T-helper 22 cell (primary cell): ENCODE data around the gene SH3D21.

Experiments
- DNase-seq: peaks from one replicate; pipeline ENCODE4 v3.0.0-alpha.2; 2020; ENCODE audit warnings: low read depth

Gene SH3D21

DNA sequence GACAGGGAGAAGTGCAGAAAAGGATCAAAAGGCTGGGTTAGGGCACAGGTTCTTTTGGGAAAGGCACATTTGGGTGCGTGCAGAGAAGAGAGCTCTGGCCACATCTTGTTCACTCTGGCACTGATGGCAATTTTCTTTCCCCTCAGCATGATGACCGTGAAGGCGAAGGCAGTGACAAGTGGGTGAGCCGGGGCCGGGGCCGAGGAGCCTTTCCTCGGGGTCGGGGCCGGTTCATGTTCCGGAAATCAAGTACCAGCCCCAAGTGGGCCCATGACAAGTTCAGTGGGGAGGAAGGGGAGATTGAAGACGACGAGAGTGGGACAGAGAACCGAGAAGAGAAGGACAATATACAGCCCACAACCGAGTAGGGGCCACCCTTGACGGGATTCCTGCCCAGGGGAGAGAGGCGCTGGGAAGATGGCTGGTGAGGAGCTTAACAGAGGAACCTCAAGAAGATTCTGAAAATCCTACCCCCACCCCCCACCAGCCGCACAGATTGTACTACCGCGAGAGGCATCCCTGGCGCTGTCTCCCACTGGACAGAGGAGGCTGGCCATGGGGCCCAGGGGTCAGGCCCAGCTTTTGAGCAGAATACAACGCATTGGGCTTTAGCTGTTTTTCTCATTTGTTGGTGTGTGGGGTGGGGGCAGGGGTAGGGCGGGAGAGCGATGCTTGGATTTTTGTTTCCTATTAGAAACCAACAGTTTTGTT, 2.4 kb upstream of the SH3D21 start:
- DNase-seq = no peak

DNA sequence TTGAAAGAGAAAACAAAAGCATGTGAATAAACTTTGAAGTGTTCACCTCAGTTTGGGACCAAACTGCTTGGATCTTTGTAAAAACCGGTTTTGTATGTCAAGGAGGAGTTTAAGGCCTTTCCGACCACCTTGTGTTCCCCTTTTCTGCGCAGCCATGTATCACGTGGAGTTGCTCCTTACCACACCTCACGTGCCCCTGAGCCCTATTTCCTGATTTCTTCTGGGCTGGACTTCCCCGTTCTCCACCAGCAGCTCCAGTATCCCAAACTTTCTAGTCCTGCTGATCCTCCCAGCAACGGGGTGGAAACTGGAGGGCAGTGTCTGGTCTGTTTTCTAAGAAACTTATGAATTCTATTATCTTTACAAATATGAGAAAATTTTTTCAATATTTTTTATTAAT, 1.6 kb upstream of the SH3D21 start:
- no peak for DNase-seq

DNA sequence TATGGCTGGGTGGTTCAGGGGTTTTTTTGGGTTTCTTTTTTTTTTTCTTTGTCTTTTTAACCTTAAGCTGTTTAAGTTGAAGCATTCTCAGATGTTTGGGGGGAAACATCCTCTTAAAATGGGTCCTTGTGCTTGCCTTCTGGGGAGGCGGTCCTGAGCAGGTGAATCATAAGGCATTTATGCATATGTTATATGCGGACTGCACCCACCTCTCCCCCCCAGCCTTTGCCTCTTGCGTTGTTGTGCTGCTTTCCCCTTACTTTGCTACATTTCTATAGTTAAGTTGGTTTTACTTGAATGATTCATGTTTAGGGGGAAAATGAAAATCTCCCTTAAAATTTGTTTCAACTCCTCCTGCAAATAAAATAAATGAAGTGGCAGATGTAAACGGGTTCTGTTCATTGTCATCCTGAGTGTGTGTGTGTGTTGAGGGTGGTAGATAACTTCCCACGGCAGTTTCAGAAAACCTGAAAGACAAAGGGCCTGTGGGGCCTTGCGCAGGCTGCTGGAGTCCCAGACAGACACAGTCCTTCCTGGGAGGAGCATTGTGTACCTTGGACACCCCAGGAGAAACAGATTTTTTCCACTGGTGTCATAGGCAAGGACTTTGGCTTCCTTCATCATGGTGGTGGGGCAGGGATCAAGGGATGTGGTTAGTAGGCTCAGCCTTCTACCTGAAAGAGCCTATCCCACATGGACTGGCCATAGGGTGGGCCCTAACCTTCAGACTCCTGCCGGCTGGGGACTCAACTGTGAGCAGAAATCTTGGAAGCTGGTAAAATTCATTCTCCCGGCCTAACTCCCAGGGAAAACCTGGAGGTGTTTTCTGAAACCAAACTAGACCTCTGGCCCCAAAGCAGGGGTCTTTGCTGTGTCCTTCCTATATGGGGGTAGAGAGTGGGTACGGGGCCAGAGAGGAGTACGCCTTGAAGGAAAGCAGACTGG, 926 bp upstream of the SH3D21 start:
- DNase-seq = no peak

DNA sequence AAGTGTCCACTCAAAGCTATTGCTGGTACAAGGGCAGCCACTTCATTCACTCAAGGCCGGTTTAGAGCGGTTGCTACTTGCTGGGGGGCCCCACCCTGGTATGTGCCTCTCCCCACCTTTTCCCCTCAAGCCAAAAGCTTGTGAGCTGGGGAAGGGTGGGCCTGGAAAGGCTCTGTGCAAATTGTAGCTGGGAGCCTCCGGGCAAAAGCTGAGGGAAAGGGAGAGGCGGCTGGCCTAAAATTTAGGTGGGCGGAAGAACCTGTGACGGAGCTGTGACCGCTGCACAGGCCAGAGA, 306 bp upstream of the SH3D21 start:
- DNase-seq = no peak

DNA sequence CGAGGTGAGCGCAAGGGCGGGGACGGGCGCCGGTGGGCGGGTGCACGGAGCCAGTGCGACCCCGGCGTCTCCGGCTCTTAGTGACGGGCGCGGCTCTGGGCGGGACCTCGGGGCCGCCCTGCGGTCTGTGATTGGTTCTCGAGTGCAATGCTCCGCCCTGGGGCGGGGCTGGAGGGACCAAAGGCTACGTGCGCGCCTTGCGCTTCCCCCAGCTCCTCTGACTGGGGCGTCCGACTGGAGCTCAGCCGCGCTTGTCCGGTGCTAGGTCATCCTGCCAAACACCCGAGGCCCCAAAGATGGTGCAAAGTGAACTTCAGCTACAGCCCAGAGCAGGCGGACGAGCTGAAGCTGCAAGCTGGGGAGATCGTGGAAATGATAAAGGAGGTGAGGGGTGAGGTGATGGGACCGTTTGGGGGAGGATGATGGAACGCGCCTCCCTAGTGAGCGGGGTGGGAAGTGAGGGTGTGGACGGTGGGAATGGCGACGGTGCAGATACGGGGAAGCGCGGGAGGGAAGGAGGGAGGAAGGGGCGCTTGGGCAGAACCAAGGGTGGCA, 811 bp downstream of the SH3D21 start:
- DNase-seq = peak; percentile 84

DNA sequence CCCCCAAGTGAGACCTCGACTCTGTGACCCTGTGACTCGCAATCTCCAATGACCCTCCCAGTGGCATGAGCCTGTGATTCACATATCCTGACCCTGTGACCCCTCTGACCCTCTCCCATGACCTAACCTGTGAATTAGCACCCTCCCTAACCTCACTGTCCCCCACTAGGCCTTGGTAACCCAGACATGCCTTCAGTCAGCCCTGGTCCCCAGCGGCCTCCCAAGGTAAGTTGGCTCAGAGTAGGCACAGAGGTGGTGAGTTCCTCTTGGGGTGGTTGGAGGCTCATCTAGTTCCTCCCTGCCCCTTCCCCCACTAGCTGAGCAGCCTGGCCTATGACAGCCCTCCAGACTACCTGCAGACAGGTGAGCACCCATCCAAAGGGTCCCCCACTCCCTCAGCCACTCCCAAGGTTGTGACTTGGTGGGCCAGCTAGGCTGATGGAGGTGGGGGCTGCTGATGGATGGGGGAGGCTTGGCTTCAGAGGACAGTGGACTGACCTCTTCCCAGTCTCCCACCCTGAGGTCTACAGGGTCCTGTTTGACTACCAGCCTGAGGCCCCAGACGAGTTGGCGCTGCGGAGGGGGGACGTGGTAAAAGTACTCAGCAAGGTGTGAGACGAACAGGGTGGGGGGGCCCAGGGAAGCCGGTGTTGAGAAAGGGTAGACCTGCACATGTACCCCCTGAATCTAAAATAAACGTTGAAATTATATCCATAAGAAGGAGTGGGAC, 1.6 kb downstream of the SH3D21 start:
- DNase-seq = no peak

DNA sequence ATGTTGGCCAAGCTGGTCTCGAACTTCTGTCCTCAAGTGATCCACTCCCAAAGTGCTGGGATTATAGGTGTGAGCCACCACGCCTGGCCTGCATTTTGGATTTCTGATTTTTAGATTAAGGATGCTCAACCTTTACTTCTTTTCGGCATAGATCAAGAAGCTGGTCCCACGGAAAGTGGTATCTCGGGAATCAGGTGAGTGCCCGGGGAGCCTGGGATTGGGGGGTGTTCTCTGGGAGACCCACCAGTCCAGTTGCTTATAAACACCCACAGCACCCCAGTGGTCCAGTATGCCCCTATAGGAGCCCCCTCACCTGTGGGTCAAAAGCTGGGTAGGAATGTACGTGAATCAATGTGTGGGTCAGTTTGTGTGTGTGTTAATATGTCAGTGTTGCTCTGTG, 3.2 kb downstream of the SH3D21 start:
- no peak for DNase-seq

DNA sequence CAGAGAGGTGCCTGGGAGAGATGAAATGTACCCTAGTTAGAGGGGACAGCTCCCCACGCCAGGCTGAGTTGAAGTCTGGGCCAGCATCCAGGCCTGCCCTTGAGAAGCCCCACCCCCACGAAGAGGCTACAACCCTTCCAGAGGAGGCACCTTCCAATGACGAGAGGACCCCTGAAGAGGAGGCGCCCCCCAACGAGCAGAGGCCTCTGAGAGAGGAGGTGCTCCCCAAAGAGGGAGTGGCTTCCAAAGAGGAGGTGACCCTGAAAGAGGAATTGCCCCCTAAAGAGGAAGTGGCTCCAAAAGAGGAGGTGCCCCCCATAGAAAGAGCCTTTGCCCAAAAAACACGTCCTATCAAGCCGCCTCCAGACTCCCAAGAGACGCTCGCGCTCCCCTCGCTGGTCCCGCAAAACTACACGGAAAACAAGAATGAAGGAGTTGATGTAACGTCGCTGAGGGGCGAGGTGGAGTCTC, 14.2 kb downstream of the SH3D21 start:
- no peak for DNase-seq

DNA sequence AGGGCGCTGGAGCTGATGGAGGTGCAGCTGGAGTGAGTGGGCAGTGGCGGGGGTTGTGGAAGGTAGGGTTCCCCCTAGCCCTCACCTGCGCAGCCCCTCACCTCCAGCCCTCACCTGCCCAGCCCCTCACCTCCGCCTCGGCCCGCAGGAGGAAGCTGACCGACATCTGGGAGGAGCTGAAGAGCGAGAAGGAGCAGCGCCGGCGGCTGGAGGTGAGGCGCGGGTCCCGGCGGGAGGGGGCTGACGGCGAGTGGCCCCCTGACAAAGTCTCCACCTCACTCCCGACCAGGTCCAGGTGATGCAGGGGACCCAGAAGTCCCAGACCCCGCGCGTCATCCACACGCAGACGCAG, 14.6 kb downstream of the SH3D21 start:
- DNase-seq = no peak

DNA sequence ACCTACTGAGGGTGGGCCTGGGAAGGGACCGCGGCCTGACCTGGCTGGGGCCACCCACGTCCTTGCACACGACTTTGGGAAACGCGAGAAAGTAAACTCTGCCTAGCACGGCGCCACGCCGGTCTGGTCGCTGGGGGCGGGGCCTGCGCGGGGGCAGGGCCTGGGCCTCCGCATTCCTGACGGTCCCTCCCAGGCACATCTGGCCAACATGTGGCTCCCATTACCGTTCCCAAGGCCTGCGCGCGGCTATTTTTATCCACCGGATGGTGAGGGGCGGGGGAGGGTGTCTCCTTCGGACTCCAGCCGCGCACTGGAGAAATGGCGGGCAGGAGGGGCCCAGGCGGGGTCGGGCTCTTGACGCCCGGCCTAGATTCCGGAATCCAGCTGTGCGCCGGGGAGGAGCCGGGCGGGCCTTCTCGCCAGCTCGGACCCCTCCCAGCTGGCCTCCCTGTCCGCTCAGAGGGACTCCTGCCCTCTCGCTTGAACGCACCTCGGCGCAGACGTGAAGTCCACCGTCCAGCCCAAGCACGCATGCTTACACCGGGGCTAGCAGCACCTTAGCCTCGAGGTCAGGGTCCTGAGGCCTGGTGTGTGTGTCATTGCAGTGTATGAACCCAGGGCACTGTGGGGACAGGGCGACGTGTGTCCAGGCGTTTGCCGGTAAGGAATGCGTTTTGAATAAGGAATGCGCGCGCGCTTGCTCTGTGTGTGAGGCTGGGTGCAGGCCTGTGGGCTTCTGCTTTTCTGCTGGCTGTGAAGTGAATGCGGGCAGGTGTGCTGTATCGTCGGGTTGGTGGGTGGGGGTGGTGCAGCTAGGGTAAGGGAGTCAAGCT, 15.2 kb downstream of the SH3D21 start:
- DNase-seq = no peak

DNA sequence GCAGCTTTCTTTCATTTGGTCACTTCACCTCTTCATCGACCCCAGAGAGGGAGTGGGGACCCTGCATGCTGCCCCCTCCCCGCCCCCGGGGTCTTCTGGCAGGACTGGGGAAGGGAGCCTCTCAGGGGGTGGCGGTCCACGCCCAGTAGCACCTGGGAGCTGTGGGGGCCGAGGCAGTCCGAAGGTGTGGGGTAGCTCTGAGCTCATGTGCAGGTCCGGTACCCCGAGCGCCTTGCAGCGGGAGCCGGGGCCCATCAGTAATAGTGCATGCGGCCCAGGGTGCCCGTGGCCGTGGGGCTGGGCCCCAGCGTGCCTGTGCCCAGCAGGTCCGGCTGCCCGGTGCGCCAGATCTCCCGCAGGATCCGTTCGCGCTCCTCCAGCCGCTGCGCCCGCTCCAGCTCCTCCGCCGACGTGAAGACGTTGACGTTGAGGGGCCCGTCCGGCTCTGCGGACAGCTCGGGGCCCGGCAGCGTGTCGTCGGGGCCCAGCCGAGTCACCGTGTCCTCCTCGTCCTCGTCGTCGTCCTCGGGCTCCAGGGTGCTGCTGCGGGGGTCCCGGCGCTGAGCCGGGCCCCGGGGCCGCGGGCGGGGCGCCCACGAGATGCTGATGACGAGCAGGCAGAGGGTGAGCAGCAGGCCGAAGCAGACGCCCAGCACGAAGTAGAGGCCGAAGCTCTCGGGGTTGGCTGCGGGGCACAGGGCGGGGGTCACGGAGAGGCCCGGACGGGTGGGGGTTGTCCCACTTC, 16.0 kb downstream of the SH3D21 start:
- DNase-seq = no peak

DNA sequence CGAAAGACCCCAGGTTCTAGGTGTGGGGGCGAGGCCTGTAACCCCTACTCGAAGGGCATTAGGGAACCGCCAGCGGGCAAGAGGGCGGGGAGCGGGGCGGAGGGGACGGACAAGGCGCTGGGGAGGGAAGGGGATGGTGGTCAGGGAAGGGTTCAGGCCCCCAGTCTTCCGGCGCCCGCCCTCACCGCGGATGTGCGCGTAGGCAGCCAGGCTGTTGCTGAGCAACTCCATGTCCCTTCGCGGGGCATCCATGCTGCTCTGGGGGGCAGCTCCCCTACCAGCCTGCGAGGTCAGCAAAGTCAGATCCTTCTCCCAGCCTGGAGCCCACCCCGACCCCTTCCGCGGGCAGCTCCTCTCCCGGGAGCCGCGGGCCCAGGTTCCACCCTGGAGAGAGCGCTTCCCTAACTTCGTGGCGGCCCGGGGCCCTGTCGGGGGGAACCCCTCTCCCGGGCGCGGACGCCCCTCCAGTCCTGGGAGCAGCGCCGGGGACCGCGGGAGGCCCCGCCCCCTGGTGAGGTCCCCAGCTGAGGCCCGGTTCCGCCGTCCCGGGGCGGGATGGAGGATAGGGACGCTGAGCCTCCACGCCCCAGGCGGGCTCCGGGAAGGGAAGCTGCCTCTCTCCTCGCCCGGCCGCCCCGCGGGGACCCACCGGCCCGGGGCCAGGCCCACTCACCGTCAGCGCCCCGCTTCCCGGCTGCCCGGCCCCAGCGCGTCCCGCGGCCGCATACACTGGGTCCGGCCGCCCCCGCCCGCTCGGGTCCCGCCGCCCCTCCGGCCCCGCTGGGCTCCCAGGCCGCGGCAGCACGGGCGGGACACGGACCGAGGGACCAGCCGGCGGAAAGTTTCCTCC, 16.8 kb downstream of the SH3D21 start:
- DNase-seq = no peak

DNA sequence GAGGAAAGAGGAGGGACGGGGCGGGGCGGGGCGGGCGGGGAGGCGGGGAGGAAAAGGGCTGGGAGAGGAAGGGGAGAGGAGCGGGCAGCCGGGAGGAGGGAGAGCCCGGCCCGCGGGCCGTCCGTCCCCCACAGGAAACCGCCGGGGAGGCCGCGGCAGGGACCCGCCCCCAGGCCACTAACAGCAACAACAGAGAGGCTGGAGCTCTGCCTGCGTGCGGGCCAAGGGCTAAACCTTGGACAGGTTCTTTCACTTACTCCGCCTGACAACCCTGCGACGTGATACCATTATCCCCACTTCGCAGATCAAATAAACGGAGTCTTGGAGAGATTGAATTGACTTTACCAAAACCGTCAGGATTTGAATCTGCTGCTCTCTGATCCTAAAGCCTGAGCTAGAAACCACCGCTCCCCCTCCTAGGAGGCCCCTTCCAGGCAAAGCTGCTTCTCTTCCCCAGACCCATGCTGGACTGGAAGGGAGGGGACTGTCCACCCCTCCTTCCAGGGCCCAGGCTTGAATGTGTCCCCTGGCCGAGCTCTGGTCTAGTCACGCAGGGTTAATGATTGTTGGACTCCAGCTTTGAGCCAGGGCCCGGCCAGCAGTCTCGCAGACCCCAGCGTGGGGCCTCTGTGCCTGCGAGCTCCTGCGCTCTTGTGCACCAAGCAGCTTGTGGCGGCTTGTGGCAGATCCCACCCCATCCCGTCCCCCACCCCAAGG, 17.6 kb downstream of the SH3D21 start, which contains the start of gene EVA1B:
EVA1B (minus strand) TSS at position 10 of the 717 bp plus-strand sequence. CDS start 608 bp downstream, outside the sequence.
- peak; percentile 34 for DNase-seq

DNA sequence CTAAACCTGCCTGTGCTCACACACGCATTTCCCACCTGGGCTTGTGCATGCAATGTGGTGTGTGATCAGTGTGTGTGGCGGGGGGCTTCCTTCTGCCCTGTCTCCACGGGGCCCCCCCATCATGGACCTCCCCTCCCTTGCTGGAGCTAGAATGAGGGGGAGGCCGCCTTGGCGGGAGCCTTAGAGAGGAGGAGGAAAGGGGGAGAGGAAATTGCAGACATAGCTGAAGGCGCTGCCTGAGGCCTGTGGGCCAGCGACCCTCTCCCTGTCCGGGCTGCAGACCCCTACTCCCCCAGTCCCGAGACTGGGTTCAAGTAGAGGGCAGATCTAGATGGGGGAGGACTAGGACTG, 18.2 kb downstream of the SH3D21 start:
- no peak for DNase-seq

DNA sequence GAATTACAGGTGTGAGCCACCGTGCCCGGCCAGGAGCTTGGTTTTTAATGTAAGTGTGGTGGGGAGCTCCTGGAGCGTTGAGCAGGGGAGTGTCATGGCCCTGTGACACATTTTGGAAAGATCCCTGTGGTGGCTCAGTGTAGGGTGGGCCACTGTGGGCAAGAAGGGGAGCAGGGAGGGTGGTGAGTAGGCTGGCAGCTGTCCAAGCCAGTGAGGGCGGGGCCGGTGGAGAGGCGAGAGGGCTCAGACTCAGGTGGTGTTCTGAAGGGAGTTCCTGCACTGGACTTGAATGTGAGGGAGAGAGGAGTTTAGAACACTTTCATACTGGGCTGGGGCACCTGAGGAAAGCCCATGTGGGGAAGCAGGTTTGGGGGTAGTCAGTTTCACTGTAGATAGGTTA, 20.3 kb downstream of the SH3D21 start:
- DNase-seq = no peak

DNA sequence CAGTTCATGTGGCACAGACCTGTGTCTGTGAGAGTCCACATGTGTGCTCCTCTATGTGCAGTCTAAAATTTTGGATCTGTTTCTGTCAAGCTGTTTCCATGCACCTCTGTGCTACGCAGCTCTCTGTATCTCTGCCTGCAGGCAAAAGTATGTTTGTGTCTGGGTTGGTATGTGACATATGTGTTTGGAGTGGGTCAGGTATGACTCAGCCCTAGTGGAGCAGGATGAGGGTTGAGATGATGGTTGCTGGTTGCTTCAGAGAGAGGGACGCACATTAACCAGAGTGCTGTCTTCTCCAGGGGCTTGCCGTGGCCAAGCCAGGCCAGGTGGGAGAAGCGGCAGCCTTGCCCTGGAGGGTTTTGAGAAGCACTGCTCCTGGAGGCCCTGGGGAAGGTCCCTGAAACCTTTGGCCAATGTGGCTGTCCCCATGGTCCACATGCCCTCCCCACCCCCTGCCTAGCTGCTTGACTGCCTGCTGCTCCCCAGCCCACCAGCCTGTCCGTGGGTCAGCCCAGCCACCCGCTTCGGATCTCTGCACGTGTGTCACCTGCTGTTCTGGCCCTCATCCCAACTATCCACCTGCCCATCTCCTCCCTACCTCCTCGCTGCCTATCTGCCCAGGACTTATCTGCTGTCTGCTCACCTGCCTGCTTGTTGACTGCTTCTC, 21.4 kb downstream of the SH3D21 start:
- no peak for DNase-seq

DNA sequence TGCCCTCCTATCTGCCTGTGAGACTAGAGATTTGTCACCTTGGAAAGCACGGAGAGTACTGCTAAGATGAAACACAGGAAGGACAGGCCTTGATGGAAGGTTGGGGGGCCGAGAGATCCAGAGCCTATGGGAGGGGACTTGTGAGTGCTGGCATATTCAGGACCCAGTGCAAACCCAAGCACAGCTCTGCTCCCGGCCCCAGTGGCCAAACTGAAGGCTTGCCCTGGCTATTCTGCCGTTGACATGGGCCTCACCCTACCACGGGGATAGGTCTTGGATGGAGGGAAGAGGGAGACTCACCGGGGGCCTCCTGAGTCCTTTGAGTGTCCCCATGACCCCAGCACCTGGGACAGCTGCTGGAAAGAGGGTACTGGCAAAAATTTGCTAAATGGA, 21.9 kb downstream of the SH3D21 start:
- DNase-seq = no peak

DNA sequence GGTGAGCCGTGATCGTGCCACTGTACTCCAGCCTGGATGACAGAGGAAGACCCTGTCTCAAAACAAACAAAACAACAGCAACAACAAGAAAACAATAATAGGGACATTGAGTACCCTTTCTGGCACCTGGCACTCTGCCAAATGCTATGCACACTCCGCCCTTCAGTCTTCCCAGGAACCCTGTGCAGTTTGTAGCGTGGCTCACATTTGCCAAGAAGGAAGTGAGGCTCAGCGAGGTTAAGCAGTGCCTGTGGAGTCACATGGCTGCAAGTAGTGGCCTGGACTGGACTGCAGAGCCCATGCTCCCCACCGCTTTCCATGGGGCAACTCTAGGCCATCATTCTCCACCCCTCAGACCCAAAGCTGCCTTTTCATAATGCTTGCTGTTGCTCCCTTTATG, 22.5 kb downstream of the SH3D21 start:
- DNase-seq = no peak

DNA sequence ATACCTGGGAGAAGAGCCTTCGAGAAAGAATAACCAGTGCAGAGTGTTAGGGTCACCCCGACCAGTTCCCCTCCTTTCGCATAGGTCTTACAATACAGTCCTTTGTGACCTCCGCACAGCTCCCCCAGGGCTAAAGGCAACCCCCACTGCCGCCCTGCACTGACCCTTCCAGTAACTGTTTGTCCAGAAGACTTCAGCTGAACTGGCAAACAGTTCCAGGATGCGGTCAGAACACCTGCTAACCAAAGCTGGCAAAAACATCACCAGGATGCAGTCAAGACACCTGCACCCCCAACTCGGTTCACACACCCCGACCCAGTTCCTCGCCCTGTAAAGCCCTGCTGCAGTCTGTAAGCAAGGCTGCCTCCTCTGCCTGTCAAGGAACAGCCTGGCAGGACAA, 23.6 kb downstream of the SH3D21 start:
- DNase-seq = no peak
